CD4-positive, alpha-beta T cell (primary cell): ENCODE data around the gene SNCA. TPM values are rescaled to one million over a fixed set of nuclear protein-coding genes. Genes with fewer than 3 reads are reported as not detected.

Source experiments
- ATAC-seq: fragments of 200-7000 bp; cut with Tn5 transposase; one replicate; pipeline ENCODE4 v1.10.0; 2022; ENCODE audit warnings: mild to moderate bottlenecking; ENCODE audit not compliant: poor library complexity
- CTCF ChIA-PET: fragments of 350-600 bp; sonication (Branson Sonifier 250); formaldehyde crosslinking; loops from one replicate; lab custom pipeline; 2021; ENCODE audit warnings: antibody characterized with exemption, inconsistent platforms; lab: Charles Lee
- POLR2A ChIA-PET: fragments of 350-600 bp; sonication (Branson Sonifier 250); formaldehyde crosslinking; loops from one replicate; lab custom pipeline; 2021; ENCODE audit warnings: antibody characterized with exemption, inconsistent platforms; lab: Charles Lee
- DNase-seq, 14 experiments: peaks; one replicate each; pipeline ENCODE4 v3.0.0-alpha.2; 2013 to 2020; ENCODE audit warnings: mixed read lengths in 2 of 14
- H3K27ac ChIP-seq, 2 donors: one replicate each; pipeline versions ENCODE4 v1.5.1 to v1.7.0; 2013; ENCODE audit warnings: low read length in 2 of 2, low read depth in 1 of 2, mild to moderate bottlenecking in 1 of 2
- H3K27me3 ChIP-seq, 2 experiments: 1 replicate in 1 of 2; 2 replicates in 1 of 2; pipeline versions ENCODE4 v1.6.1 to v1.7.0; 2013; ENCODE audit warnings: low read length in 2 of 2, control low read depth in 1 of 2, mild to moderate bottlenecking in 1 of 2, moderate library complexity in 1 of 2; ENCODE audit not compliant: insufficient read depth in 2 of 2, control insufficient read depth in 1 of 2
- H3K36me3 ChIP-seq: one replicate; pipeline ENCODE4 v1.6.1; 2013; ENCODE audit warnings: low read length, control low read depth; ENCODE audit not compliant: insufficient read depth
- H3K4me1 ChIP-seq: one replicate; pipeline ENCODE4 v1.6.1; 2013; ENCODE audit warnings: low read length, control low read depth; ENCODE audit not compliant: insufficient read depth
- H3K4me3 ChIP-seq: one replicate; pipeline ENCODE4 v1.5.1; 2013; ENCODE audit warnings: mild to moderate bottlenecking, low read length, moderate library complexity
- H3K9me3 ChIP-seq, 2 experiments: 1 replicate in 1 of 2; 2 replicates in 1 of 2; pipeline versions ENCODE4 v1.6.1 to v1.7.0; 2013; ENCODE audit warnings: low read length in 2 of 2, mild to moderate bottlenecking in 2 of 2, control low read depth in 1 of 2, moderate library complexity in 1 of 2; ENCODE audit not compliant: control insufficient read depth in 1 of 2, insufficient read depth in 1 of 2
- H3K27ac Mint-ChIP-seq: one replicate; pipeline ENCODE4 v1.8.0; 2020; ENCODE audit warnings: mixed read lengths
- H3K27me3 Mint-ChIP-seq: one replicate; pipeline ENCODE4 v1.8.0; 2021; ENCODE audit warnings: mixed read lengths
- H3K36me3 Mint-ChIP-seq: one replicate; pipeline ENCODE4 v1.8.0; 2021; ENCODE audit warnings: low read depth, mixed read lengths
- H3K4me1 Mint-ChIP-seq: one replicate; pipeline ENCODE4 v1.8.0; 2021; ENCODE audit warnings: low read depth, mixed read lengths
- H3K4me3 Mint-ChIP-seq: one replicate; pipeline ENCODE4 v1.8.0; 2020; ENCODE audit warnings: mild to moderate bottlenecking, mixed read lengths
- H3K9me3 Mint-ChIP-seq: one replicate; pipeline ENCODE4 v1.8.0; 2020; ENCODE audit warnings: mixed read lengths
- intact Hi-C, 2 experiments: fragments of 100-400 bp; cut with DNase I in 1 of 2; cut with micrococcal nuclease in 1 of 2; formaldehyde crosslinking; loops; one replicate each; pipeline versions ENCODE4 v1.15.1 to v1.9.0; 2023 to 2025; cut with DNase I, micrococcal nuclease
- total RNA-seq, 174 experiments: library from RNA in 2 of 174; stranded (reverse) in 2 of 174; gene quantifications; one replicate each; pipeline ENCODE4 v1.2.3 and lab custom pipeline; 2021 to 2026
- TF ChIP-seq, protein P1 (sequence below): fragments of 200-600 bp; IDR thresholded peaks from one replicate; pipeline ENCODE4 v1.8.0; 2022; ENCODE audit warnings: antibody characterized with exemption, mild to moderate bottlenecking

Gene SNCA
- total RNA-seq, 2 experiments from 2014 or later, result not detected

GRCh38 chr4:89707467-89707866 is 129.5 kb downstream of the SNCA start:
- no peaks in the 10 kb centered on the region for H3K36me3 Mint-ChIP-seq
- no peak overlapping the region for H3K4me3 Mint-ChIP-seq
- no peaks in the 10 kb centered on the region for H3K27me3 Mint-ChIP-seq
- Histone ChIP-seq H3K9me3 (no peaks in the 10 kb centered on the region), H3K27me3 (no peaks in the 10 kb centered on the region), H3K4me3 (no peak overlapping the region), H3K36me3 (no peaks in the 10 kb centered on the region), H3K27ac (no peak overlapping the region), H3K4me1 (no peaks in the 10 kb centered on the region)
- ChIA-PET CTCF (no interaction called here), POLR2A (no interaction called here)
- TF ChIP-seq, protein P1, sequence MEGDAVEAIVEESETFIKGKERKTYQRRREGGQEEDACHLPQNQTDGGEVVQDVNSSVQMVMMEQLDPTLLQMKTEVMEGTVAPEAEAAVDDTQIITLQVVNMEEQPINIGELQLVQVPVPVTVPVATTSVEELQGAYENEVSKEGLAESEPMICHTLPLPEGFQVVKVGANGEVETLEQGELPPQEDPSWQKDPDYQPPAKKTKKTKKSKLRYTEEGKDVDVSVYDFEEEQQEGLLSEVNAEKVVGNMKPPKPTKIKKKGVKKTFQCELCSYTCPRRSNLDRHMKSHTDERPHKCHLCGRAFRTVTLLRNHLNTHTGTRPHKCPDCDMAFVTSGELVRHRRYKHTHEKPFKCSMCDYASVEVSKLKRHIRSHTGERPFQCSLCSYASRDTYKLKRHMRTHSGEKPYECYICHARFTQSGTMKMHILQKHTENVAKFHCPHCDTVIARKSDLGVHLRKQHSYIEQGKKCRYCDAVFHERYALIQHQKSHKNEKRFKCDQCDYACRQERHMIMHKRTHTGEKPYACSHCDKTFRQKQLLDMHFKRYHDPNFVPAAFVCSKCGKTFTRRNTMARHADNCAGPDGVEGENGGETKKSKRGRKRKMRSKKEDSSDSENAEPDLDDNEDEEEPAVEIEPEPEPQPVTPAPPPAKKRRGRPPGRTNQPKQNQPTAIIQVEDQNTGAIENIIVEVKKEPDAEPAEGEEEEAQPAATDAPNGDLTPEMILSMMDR, result no peak
- ATAC-seq (no peak), DNase-seq (no peak)
- H3K27ac Mint-ChIP-seq, result no peak overlapping the region
- intact Hi-C loops, result no loop called here
- H3K9me3 Mint-ChIP-seq, result no peaks in the 10 kb centered on the region
- peaks cover 5% of the 10 kb centered on the region for H3K4me1 Mint-ChIP-seq

- TF ChIP-seq, protein P1, result no peak
- H3K36me3 Mint-ChIP-seq, result no peaks in the 10 kb centered on the region
- no peaks in the 10 kb centered on the region for H3K9me3 ChIP-seq
- ATAC-seq (no peak), DNase-seq (no peak)
- no peaks in the 10 kb centered on the region for H3K27me3 ChIP-seq
- no peaks in the 10 kb centered on the region for H3K4me1 ChIP-seq
- no peak overlapping the region for H3K4me3 ChIP-seq
- CTCF ChIA-PET, result interaction anchor here (1.7 kb wide), 1 partner anchor 8 kb away, joined by 4 read pairs; no protein-coding TSS in a partner anchor
- H3K27ac Mint-ChIP-seq, result no peak overlapping the region
- no peaks in the 10 kb centered on the region for H3K27me3 Mint-ChIP-seq
- H3K9me3 Mint-ChIP-seq, result peaks cover 3% of the 10 kb centered on the region
- peaks cover 5% of the 10 kb centered on the region for H3K4me1 Mint-ChIP-seq
- intact Hi-C loops, result no loop called here
- no peak overlapping the region for H3K4me3 Mint-ChIP-seq
- no peak overlapping the region for H3K27ac ChIP-seq
- H3K36me3 ChIP-seq, result no peaks in the 10 kb centered on the region
- POLR2A ChIA-PET, result no interaction called here
Observed at GRCh38 chr4:89704651-89705395, 132.1 kb downstream of the SNCA start.

- TF ChIP-seq, protein P1, result no peak
- Histone ChIP-seq H3K4me1 (no peaks in the 10 kb centered on the region), H3K4me3 (no peak overlapping the region), H3K36me3 (no peaks in the 10 kb centered on the region), H3K9me3 (no peaks in the 10 kb centered on the region), H3K27ac (no peak overlapping the region), H3K27me3 (no peaks in the 10 kb centered on the region)
- peaks cover 3% of the 10 kb centered on the region for H3K4me1 Mint-ChIP-seq
- no peak overlapping the region for H3K27ac Mint-ChIP-seq
- intact Hi-C loops, result no loop called here
- no peak for DNase-seq
- no peaks in the 10 kb centered on the region for H3K27me3 Mint-ChIP-seq
- no peaks in the 10 kb centered on the region for H3K36me3 Mint-ChIP-seq
- CTCF ChIA-PET, result interaction anchor here (1.7 kb wide), 1 partner anchor 9 kb away, joined by 4 read pairs; no protein-coding TSS in a partner anchor
- ATAC-seq, result no peak
- POLR2A ChIA-PET, result no interaction called here
- no peak overlapping the region for H3K4me3 Mint-ChIP-seq
- H3K9me3 Mint-ChIP-seq, result peaks cover 3% of the 10 kb centered on the region
Observed at GRCh38 chr4:89703829-89704590, 133.0 kb downstream of the SNCA start.
